SK-N-SH (cell line): ENCODE results near the gene ZNF827. TPM values are rescaled to one million over a fixed set of nuclear protein-coding genes. Genes with fewer than 3 reads are reported as not detected.

Source experiments
- CTCF ChIA-PET: fragments of 300-600, 350-600 bp; formaldehyde crosslinking; extraction: SDS; loops from one replicate; lab custom pipeline; 2021; lab: Yijun Ruan, JAX
- POLR2A ChIA-PET: fragments of 350-600 bp; sonication (Branson Sonifier 250); formaldehyde crosslinking; extraction: SDS; loops from one replicate; lab custom pipeline; 2020; ENCODE audit warnings: antibody characterized with exemption, inconsistent platforms; lab: Yijun Ruan, JAX
- DNase-seq: peaks from one replicate; pipeline ENCODE4 v3.0.0; 2012
- H2AFZ ChIP-seq: fragments of 200-600 bp; sonication (generic); 2 replicates; pipeline ENCODE4 v1.8.1; 2016; ENCODE audit warnings: antibody characterized with exemption, mild to moderate bottlenecking, low read depth
- H3F3A ChIP-seq: fragments of 200-600 bp; sonication (generic); replicated peaks from 2 replicates; pipeline ENCODE3; 2016; ENCODE audit warnings: antibody characterized with exemption, mild to moderate bottlenecking; ENCODE audit not compliant: insufficient read depth
- H3K27ac ChIP-seq, 2 experiments: fragments of 200-500 bp in 1 of 2; fragments of 200-600 bp in 1 of 2; sonication (Bioruptor generic) in 1 of 2; sonication (generic), shearing (Covaris generic) in 1 of 2; 2 replicates each; pipeline versions ENCODE4 v1.5.1 to v1.6.1; 2014 to 2016; ENCODE audit warnings: low read depth in 2 of 2, inconsistent platforms in 1 of 2, low read length in 1 of 2, mild to moderate bottlenecking in 1 of 2, mixed read lengths in 1 of 2
- H3K27me3 ChIP-seq: fragments of 200-600 bp; sonication (generic), shearing (Covaris generic); 2 replicates; pipeline ENCODE4 v1.6.1; 2016; ENCODE audit warnings: mixed run types; ENCODE audit not compliant: insufficient read depth
- H3K36me3 ChIP-seq, 2 experiments: fragments of 200-500 bp in 1 of 2; fragments of 200-600 bp in 1 of 2; sonication (Bioruptor generic) in 1 of 2; sonication (generic) in 1 of 2; replicated peaks in 1 of 2; 2 replicates each; pipeline versions ENCODE3 to v1.5.1; 2014 to 2016; ENCODE audit warnings: low read length in 1 of 2, mild to moderate bottlenecking in 1 of 2; ENCODE audit not compliant: insufficient read depth in 2 of 2, control insufficient read depth in 1 of 2
- H3K4me1 ChIP-seq, 2 experiments: fragments of 200-500 bp in 1 of 2; fragments of 200-600 bp in 1 of 2; sonication (Bioruptor generic) in 1 of 2; sonication (generic), shearing (Covaris generic) in 1 of 2; 2 replicates each; pipeline versions ENCODE4 v1.5.1 to v1.6.1; 2014 to 2016; ENCODE audit warnings: low read depth in 1 of 2, low read length in 1 of 2, mixed run types in 1 of 2; ENCODE audit not compliant: insufficient read depth in 2 of 2, control insufficient read depth in 1 of 2
- H3K4me2 ChIP-seq: fragments of 200-600 bp; sonication (generic), shearing (Covaris generic); 2 replicates; pipeline ENCODE4 v1.6.1; 2017; ENCODE audit warnings: mixed run types
- H3K4me3 ChIP-seq, 2 experiments: fragments of 200-500 bp in 1 of 2; fragments of 200-600 bp in 1 of 2; sonication (Bioruptor generic) in 1 of 2; sonication (generic), shearing (Covaris generic) in 1 of 2; 2 replicates each; pipeline versions ENCODE4 v1.5.1 to v1.8.1; 2014 to 2016; ENCODE audit warnings: low read depth in 2 of 2, inconsistent platforms in 1 of 2, low read length in 1 of 2, mild to moderate bottlenecking in 1 of 2, mixed read lengths in 1 of 2, moderate library complexity in 1 of 2
- H3K79me2 ChIP-seq: fragments of 200-600 bp; sonication (generic); 2 replicates; pipeline ENCODE4 v1.8.1; 2017; ENCODE audit warnings: mild to moderate bottlenecking; ENCODE audit not compliant: insufficient read depth
- H3K9ac ChIP-seq: fragments of 200-600 bp; sonication (generic); 2 replicates; pipeline ENCODE4 v1.6.1; 2017; ENCODE audit warnings: mixed run types
- H3K9me2 ChIP-seq: fragments of 200-600 bp; sonication (generic); 2 replicates; pipeline ENCODE4 v1.6.1; 2017; ENCODE audit warnings: mixed run types
- H3K9me3 ChIP-seq: fragments of 200-600 bp; sonication (generic); 2 replicates; pipeline ENCODE4 v1.6.1; 2017; ENCODE audit warnings: mixed run types, mild to moderate bottlenecking, moderate library complexity
- H4K20me1 ChIP-seq: fragments of 200-600 bp; sonication (generic); 2 replicates; pipeline ENCODE4 v1.6.1; 2017; ENCODE audit warnings: mild to moderate bottlenecking, mixed run types; ENCODE audit not compliant: insufficient read depth
- CHD2 ChIP-seq: fragments of 150-350 bp; IDR thresholded peaks from 2 replicates; pipeline ENCODE4 v1.6.1; 2018; ENCODE audit warnings: low read length; ENCODE audit not compliant: partially characterized antibody
- EP300 ChIP-seq, 2 experiments: IDR thresholded peaks; 2 replicates each; pipeline versions ENCODE4 v1.4.0 to v1.6.1; 2012; ENCODE audit warnings: borderline replicate concordance in 1 of 2, low read depth in 1 of 2, low read length in 1 of 2
- FOSL2 ChIP-seq: IDR thresholded peaks from 2 replicates; pipeline ENCODE4 v1.4.0; 2012; ENCODE audit warnings: low read depth, mild to moderate bottlenecking, moderate library complexity, borderline replicate concordance
- FOXJ3 ChIP-seq: sonication (generic); formaldehyde crosslinking; IDR thresholded peaks from 2 replicates; pipeline ENCODE4 v1.5.1; 2020; ENCODE audit warnings: mild to moderate bottlenecking, missing genetic modification reagents
- FOXM1 ChIP-seq: IDR thresholded peaks from 2 replicates; pipeline ENCODE4 v1.4.0; 2012; ENCODE audit warnings: low read depth, mild to moderate bottlenecking
- GABPA ChIP-seq: IDR thresholded peaks from 2 replicates; pipeline ENCODE4 v1.4.0; 2012; ENCODE audit warnings: low read depth, mild to moderate bottlenecking
- IRF3 ChIP-seq: fragments of 150-350 bp; IDR thresholded peaks from 2 replicates; pipeline ENCODE4 v1.6.1; 2016; ENCODE audit warnings: mild to moderate bottlenecking, low read depth, low read length
- MAX ChIP-seq: IDR thresholded peaks from 2 replicates; pipeline ENCODE4 v1.4.0; 2012; ENCODE audit warnings: low read depth
- NRF1 ChIP-seq: IDR thresholded peaks from 2 replicates; pipeline ENCODE4 v1.6.1; 2012; ENCODE audit warnings: low read depth, mild to moderate bottlenecking, low read length
- PBX3 ChIP-seq: IDR thresholded peaks from 2 replicates; pipeline ENCODE4; 2012
- POLR2AphosphoS5 ChIP-seq: IDR thresholded peaks from 2 replicates; pipeline ENCODE4 v1.6.1; 2012; ENCODE audit warnings: low read depth, low read length
- REST ChIP-seq: IDR thresholded peaks from 2 replicates; pipeline ENCODE4 v1.6.1; 2012; ENCODE audit warnings: mild to moderate bottlenecking, low read depth, low read length, moderate library complexity
- SIN3A ChIP-seq: IDR thresholded peaks from 2 replicates; pipeline ENCODE4 v1.6.1; 2012; ENCODE audit warnings: low read depth, mild to moderate bottlenecking, low read length, moderate library complexity, borderline replicate concordance
- SMC3 ChIP-seq: IDR thresholded peaks from 2 replicates; pipeline ENCODE4 v1.6.1; 2012; ENCODE audit warnings: low read depth, low read length, improper control_type of control experiment
- USF1 ChIP-seq: IDR thresholded peaks from 2 replicates; pipeline ENCODE4 v1.4.0; 2012; ENCODE audit warnings: low read depth, borderline replicate concordance
- USF2 ChIP-seq: fragments of 150-350 bp; IDR thresholded peaks from 2 replicates; pipeline ENCODE4 v1.6.1; 2017; ENCODE audit warnings: antibody characterized with exemption, low read length, low read depth, borderline replicate concordance
- ZBTB33 ChIP-seq: IDR thresholded peaks from 2 replicates; pipeline ENCODE4 v1.4.0; 2012; ENCODE audit warnings: low read depth, borderline replicate concordance
- WGBS: methylation state at CpG from one replicate; pipeline ENCODE4 v1.1.6; 2017; ENCODE audit warnings: low lambda C conversion rate; 5-methylcytosine and 5-hydroxymethylcytosine counted together
- polyA plus RNA-seq, 3 experiments: library from polyadenylated mRNA; depleted of rRNA; stranded (reverse); fragments of >200 nt; gene quantifications; 2 replicates each; pipeline ENCODE4 v1.2.3, GENCODE V29; 2012

Gene ZNF827
- polyA plus RNA-seq, 1 of the 3 experiments (the other 2 are of a cell fraction), result 23.2 TPM

GRCh38 chr4:145937971-145938611 lies 532 bp downstream of the ZNF827 start (continued):
- TF ChIP-seq GABPA (no peak), POLR2AphosphoS5 (0 out of 2 replicates have a peak, but pooled peaks have one; percentile 30)

GRCh38 chr4:145936997-145937901 lies 1.4 kb downstream of the ZNF827 start:
- no peaks in the 10 kb centered on the region for H3K9me2 ChIP-seq
- peak; percentile 83 for DNase-seq
- peaks cover 57% of the 10 kb centered on the region for H3K79me2 ChIP-seq
- WGBS, result under 1% methylated on average over 41 of the region's 95 CpGs
- H2AFZ ChIP-seq, result peak overlapping the region; percentile 74
- peaks cover 29 to 40% of the 10 kb centered on the region in 2 experiments for H3K4me1 ChIP-seq
- H3K9me3 ChIP-seq, result no peaks in the 10 kb centered on the region
- H3K27me3 ChIP-seq, result no peaks in the 10 kb centered on the region
- H3K4me3 ChIP-seq, result peak overlapping the region; percentile 76 to 89
- peak overlapping the region; percentile 89 to 97 for H3K27ac ChIP-seq
- peak overlapping the region; percentile 94 for H3K4me2 ChIP-seq
- peaks cover 14% of the 10 kb centered on the region for H3F3A ChIP-seq
- peaks cover 0 to 8% of the 10 kb centered on the region in 2 experiments for H3K36me3 ChIP-seq
- H3K9ac ChIP-seq, result peak overlapping the region; percentile 99
- POLR2A ChIA-PET, result interaction anchor here (1.0 to 1.2 kb wide), 2 partner anchors 204 to 374 kb away, joined by 4 to 5 read pairs; no protein-coding TSS in a partner anchor
- no peaks in the 10 kb centered on the region for H4K20me1 ChIP-seq
- CTCF ChIA-PET, result interaction anchor here (0.6 to 2.3 kb wide), 2 partner anchors 318 to 321 kb away, joined by 3 to 6 read pairs; no protein-coding TSS in a partner anchor
- TF ChIP-seq SMC3 (no peak), NRF1 (no peak), USF1 (no peak; the same call in 1 of the 2 replicates), USF2 (no peak), ZBTB33 (no peak), SIN3A (no peak), MAX (no peak; the same call in 1 of the 2 replicates), REST (no peak), FOXJ3 (CRISPR knock-in tag) (no peak), CHD2 (peak; percentile 32), PBX3 (no peak), FOXM1 (no peak), IRF3 (no peak), EP300 (IDR thresholded peaks at IDR 0.05; ENCODE audit: borderline replicate concordance in 1 of 2, low read depth in 1 of 2, low read length in 1 of 2) (no peak), FOSL2 (no peak)
